Esophagus squamous epithelium (tissue), 5 donors: ENCODE data around the gene ATN1. TPM values are rescaled to one million over a fixed set of nuclear protein-coding genes. Genes with fewer than 3 reads are reported as not detected.

ENCODE experiments used
- DNase-seq: peaks from one replicate; lab custom pipeline; 2025; lab: John Stamatoyannopoulos, UW
- H3K27ac ChIP-seq, 4 donors: fragments of 200-600 bp; sonication (generic); one replicate each; pipeline ENCODE4 v1.5.1; 2016 to 2019; ENCODE audit warnings: mild to moderate bottlenecking in 1 of 4
- H3K27me3 ChIP-seq, 4 donors: fragments of 200-600 bp; sonication (generic); 1 replicate in 3 of 4; 2 replicates in 1 of 4; pipeline versions ENCODE4 v1.5.1 to v1.6.0; 2017 to 2021; ENCODE audit warnings: antibody characterized with exemption in 1 of 4
- H3K36me3 ChIP-seq, 3 donors: fragments of 200-600 bp; sonication (generic); one replicate each; pipeline ENCODE4 v1.5.1; 2016 to 2019
- H3K4me1 ChIP-seq, 3 donors: fragments of 200-600 bp; sonication (generic); one replicate each; pipeline ENCODE4 v1.5.1; 2017 to 2019
- H3K4me3 ChIP-seq, 4 donors: fragments of 200-600 bp; sonication (generic); 1 replicate in 3 of 4; 2 replicates in 1 of 4; pipeline ENCODE4 v1.5.1; 2016 to 2019; ENCODE audit warnings: mild to moderate bottlenecking in 2 of 4, moderate library complexity in 1 of 4
- H3K9me3 ChIP-seq, 3 donors: fragments of 200-600 bp; sonication (generic); one replicate each; pipeline ENCODE4 v1.5.1; 2016 to 2019
- POLR2A ChIP-seq, 4 donors: fragments of 450-650 bp; IDR thresholded peaks; one replicate each; pipeline ENCODE4 v1.6.1; 2017; ENCODE audit warnings: antibody characterized with exemption in 4 of 4, mild to moderate bottlenecking in 4 of 4, moderate library complexity in 3 of 4
- WGBS, 2 donors: methylation state at CpG; one replicate each; pipeline ENCODE4 v1.1.5; 2018; 5-methylcytosine and 5-hydroxymethylcytosine counted together
- intact Hi-C: fragments of 100-400 bp; cut with DNase I; formaldehyde crosslinking; loops from one replicate; pipeline ENCODE4 v1.15.0; 2022
- total RNA-seq, 4 donors: library from RNA; depleted of rRNA; stranded (reverse); fragments of >200 nt; gene quantifications; one replicate each; pipeline ENCODE4 v1.1.0, GENCODE V29; 2016
- TF ChIP-seq, protein P1 (sequence below), 6 experiments: fragments of 450-650 bp in 4 of 6; fragments of 200-600 bp in 2 of 6; sonication (generic) in 2 of 6; IDR thresholded peaks; one replicate each; pipeline ENCODE4 v1.5.1; 2016 to 2019; ENCODE audit warnings: antibody characterized with exemption in 6 of 6, mild to moderate bottlenecking in 4 of 6, moderate library complexity in 4 of 6
- donor health status: DM: yes; HTN: yes; CAD: no.

ATN1 gene
- total RNA-seq, 4 donors from 2014 or later = 12.2 to 28.8 (median 22.2) TPM

DNA sequence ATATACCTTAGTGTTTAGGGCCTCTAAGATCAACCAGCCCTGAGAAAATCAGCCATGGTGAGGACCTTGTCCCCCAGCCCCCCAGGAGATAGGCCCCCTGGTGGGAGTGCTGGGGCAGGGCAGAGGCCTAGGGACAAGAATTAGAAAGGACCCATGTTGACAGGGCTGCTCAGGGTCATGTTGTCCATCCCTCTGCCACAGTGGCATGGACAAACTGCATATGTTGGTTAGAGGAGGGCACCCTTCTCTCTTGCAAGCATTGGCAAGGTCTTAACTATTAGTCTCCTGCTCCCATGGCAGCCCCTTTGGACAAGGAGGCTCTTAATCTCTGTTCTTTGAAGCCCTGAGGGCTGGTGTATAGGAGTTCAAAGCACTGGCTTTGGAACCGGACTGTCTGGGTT is 22.6 kb downstream of the ATN1 start:
- H3K36me3 ChIP-seq = peaks cover 0 to 19% (median 0%) of the 10 kb centered on the region in 3 donors
- 40% methylated on average over 1 of the region's 1 CpG; no CpG with 5 or more reads in 1 of the 2 donors for WGBS, 2 donors
- no peaks in the 10 kb centered on the region for H3K27me3 ChIP-seq
- DNase-seq = no peak
- peak overlapping the region in 1 of 4 donors; percentile 61 for H3K4me3 ChIP-seq
- intact Hi-C loops = no loop called here
- H3K27ac ChIP-seq = peak overlapping the region; percentile 34 to 88 (median 76)
- peaks cover 15 to 66% (median 24%) of the 10 kb centered on the region in 3 donors for H3K4me1 ChIP-seq
- TF ChIP-seq, protein P1, sequence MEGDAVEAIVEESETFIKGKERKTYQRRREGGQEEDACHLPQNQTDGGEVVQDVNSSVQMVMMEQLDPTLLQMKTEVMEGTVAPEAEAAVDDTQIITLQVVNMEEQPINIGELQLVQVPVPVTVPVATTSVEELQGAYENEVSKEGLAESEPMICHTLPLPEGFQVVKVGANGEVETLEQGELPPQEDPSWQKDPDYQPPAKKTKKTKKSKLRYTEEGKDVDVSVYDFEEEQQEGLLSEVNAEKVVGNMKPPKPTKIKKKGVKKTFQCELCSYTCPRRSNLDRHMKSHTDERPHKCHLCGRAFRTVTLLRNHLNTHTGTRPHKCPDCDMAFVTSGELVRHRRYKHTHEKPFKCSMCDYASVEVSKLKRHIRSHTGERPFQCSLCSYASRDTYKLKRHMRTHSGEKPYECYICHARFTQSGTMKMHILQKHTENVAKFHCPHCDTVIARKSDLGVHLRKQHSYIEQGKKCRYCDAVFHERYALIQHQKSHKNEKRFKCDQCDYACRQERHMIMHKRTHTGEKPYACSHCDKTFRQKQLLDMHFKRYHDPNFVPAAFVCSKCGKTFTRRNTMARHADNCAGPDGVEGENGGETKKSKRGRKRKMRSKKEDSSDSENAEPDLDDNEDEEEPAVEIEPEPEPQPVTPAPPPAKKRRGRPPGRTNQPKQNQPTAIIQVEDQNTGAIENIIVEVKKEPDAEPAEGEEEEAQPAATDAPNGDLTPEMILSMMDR (IDR thresholded peaks at IDR 0.05) = peak in 3 of 6 experiments; percentile 6 to 20 (median 14)
- no peak for TF ChIP-seq POLR2A (IDR thresholded peaks at IDR 0.05)
- H3K9me3 ChIP-seq = no peaks in the 10 kb centered on the region

DNA sequence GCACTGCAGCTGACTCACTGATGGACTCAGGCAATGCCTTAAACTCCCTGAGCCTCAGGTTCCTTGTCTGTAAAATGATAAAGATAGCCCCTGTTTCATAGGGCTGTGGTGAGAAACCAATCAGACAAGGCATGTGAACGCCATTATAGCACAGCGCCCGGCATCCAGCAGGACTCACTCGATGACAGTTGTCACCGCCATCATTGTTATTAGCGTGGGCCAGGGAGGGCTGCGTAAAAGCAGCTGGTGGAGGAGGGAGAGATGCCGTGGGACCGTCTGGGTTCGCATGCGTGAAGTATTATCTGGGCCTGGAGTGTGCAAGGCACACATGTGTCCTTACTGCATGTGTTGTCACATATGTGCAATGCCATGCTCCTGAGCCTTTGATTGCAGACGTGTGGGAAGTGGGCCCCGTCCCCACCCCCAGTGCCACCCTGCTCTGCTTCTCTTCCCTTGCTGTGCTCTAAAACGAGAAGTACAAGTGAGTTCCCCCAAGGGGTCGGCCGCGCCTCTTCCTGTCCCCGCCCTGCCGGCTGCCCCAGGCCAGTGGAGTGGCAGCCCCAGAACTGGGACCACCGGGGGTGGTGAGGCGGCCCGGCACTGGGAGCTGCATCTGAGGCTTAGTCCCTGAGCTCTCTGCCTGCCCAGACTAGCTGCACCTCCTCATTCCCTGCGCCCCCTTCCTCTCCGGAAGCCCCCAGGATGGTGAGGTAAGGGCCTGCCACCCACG is 23.2 kb downstream of the ATN1 start, which contains the start of gene PTPN6:
Gene PTPN6, plus strand, starts transcription at position 546 of the 730 bp plus-strand sequence. Its CDS starts 157 bp downstream, at position 703.
- H3K9me3 ChIP-seq = no peaks in the 10 kb centered on the region
- 79 to 81% methylated on average over 9 to 10 of the region's 25 CpGs for WGBS, 2 donors
- peaks cover 0 to 19% (median 0%) of the 10 kb centered on the region in 3 donors for H3K36me3 ChIP-seq

DNA sequence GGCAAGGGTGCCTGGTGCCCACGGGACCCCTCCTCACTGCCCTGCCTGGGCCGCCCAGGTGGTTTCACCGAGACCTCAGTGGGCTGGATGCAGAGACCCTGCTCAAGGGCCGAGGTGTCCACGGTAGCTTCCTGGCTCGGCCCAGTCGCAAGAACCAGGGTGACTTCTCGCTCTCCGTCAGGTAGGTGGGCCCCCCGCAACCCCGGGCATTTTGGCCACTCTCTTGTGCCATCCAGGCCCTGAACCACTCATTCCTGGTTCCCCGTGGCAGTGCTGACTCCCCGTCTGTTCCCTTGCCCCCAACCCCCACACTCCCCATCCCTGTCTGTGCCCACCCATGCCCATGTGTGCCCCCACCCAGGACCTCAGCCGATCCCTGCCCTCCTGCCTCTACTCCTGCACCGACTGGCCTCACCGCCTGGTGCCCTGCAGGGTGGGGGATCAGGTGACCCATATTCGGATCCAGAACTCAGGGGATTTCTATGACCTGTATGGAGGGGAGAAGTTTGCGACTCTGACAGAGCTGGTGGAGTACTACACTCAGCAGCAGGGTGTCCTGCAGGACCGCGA is 23.9 kb downstream of the ATN1 start:
- peak overlapping the region; percentile 61 to 88 (median 76) for H3K27ac ChIP-seq
- no peaks in the 10 kb centered on the region for H3K27me3 ChIP-seq
- peak overlapping the region; percentile 19 to 61 (median 42) for H3K4me3 ChIP-seq
- H3K36me3 ChIP-seq = peaks cover 0 to 19% (median 0%) of the 10 kb centered on the region in 3 donors
- intact Hi-C loops = no loop called here
- TF ChIP-seq, protein P1 (IDR thresholded peaks at IDR 0.05) = no peak
- no peak for TF ChIP-seq POLR2A (IDR thresholded peaks at IDR 0.05)
- WGBS, 2 donors = 76 to 80% methylated on average over 12 to 13 of the region's 20 CpGs
- peaks cover 6 to 66% (median 15%) of the 10 kb centered on the region in 3 donors for H3K4me1 ChIP-seq
- no peaks in the 10 kb centered on the region for H3K9me3 ChIP-seq
- no peak for DNase-seq

More for the DNA sequence above, 23.2 kb downstream of the ATN1 start, which contains the start of gene PTPN6:
- intact Hi-C loops = no loop called here
- TF ChIP-seq, protein P1 (IDR thresholded peaks at IDR 0.05) = no peak
- peak in 2 of 4 donors; percentile 47 to 50 for TF ChIP-seq POLR2A (IDR thresholded peaks at IDR 0.05)
- DNase-seq = no peak
- H3K27ac ChIP-seq = peak within 1 kb of the TSS; percentile 61 to 88 (median 76)
- peaks cover 9 to 66% (median 19%) of the 10 kb centered on the region in 3 donors for H3K4me1 ChIP-seq
- H3K27me3 ChIP-seq = no peaks in the 10 kb centered on the region
- H3K4me3 ChIP-seq = peak within 1 kb of the TSS; percentile 19 to 61 (median 42)

DNA sequence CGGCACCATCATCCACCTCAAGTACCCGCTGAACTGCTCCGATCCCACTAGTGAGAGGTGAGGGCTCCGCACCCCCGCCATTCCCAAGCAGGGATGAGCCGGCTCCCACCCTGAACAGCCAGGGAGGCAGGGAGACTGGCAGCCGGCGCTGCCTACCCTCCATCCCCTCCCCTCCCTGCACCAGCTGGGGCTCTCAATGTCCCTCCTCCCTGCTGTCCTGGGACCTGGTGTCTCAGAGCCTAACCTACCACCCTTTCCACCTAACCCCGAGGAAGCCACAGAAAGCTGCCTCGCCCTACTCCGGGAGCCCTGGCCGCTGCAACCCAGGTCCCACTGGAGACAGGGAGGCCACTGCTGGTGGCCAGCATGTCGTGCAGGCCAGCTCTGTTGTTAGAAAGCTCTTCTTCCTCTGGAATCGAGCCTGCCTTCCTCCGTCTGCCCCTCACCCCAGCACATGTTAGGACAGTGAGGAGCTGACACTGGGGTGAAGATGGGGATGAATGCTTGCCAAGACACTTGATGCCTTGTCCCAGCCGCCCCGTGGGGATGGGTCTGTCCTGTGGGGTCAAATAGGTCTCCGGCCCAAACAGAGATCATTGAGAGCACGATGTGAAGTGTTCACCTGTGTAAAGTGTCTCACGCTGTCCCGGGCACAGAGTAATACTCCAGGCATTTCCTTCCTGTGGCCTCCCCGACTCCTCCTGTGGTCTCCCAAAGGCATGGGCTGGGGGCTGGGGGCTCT is 24.5 kb downstream of the ATN1 start:
- no peak for DNase-seq
- 60 to 74% methylated on average over 1 to 13 of the region's 22 CpGs for WGBS, 2 donors
- Histone ChIP-seq H3K27ac (peak overlapping the region; percentile 61 to 88 (median 76)), H3K4me3 (peak overlapping the region; percentile 19 to 61 (median 42)), H3K9me3 (no peaks in the 10 kb centered on the region), H3K27me3 (no peaks in the 10 kb centered on the region), H3K4me1 (peaks cover 6 to 66% (median 14%) of the 10 kb centered on the region in 3 donors), H3K36me3 (peaks cover 0 to 23% (median 0%) of the 10 kb centered on the region in 3 donors)
- no peak for TF ChIP-seq POLR2A (IDR thresholded peaks at IDR 0.05)
- TF ChIP-seq, protein P1 (IDR thresholded peaks at IDR 0.05) = no peak
- intact Hi-C loops = no loop called here
